ENCODE measurements around the gene MTA2.

Gene MTA2

DNA sequence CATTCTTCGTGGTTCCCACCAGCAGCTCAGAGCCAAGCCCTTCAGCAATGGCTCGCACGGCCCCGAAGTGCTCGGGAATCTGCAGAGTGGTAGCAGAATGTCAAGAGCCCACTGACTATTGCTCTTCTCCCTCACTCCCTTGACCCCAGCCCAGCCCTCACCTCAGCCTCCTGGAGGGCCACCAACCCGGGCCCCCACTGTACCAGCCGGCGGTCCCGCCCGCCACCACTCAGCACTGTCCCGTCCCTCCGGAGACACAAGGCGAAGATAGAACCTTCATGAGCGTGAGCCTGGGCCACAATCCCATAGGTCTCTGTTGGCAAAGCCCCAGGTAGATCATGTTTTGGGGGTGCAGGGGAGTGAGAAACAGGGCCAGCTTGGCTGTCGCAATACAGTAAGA is 4.2 kb upstream of the MTA2 start:
- no peak overlapping the region for H4K5ac ChIP-seq (ENCODE audit: low read length)
- H3K18ac ChIP-seq (ENCODE audit: low read length) = no peak overlapping the region
- no peak overlapping the region for H2BK15ac ChIP-seq (replicated peaks; ENCODE audit: low read depth)
- no peak overlapping the region for H3K9ac ChIP-seq (ENCODE audit: low read length)
- WGBS (ENCODE audit: extremely low coverage, insufficient coverage, low lambda C conversion rate) = no CpG with 5 or more reads among the region's 15 CpGs
- no peak overlapping the region for H3K4me2 ChIP-seq (ENCODE audit: low read length)
- H3K79me2 ChIP-seq (ENCODE audit: control insufficient read depth, insufficient read depth, low read length) = peaks cover 5% of the 10 kb centered on the region
- H2BK120ac ChIP-seq (ENCODE audit: low read depth, low read length) = no peak overlapping the region
- no peak overlapping the region for H3K4ac ChIP-seq (ENCODE audit: low read depth, low read length)
- H3K23ac ChIP-seq (ENCODE audit: low read length) = no peak overlapping the region
- H3K56ac ChIP-seq (ENCODE audit: low read length) = no peak overlapping the region
- no peak overlapping the region for H3K4me3 ChIP-seq (ENCODE audit: low read length)
- H4K8ac ChIP-seq (ENCODE audit: low read depth, low read length) = no peak overlapping the region
- no peak for DNase-seq
- no peak overlapping the region for H3K27ac ChIP-seq (ENCODE audit: low read depth, low read length)
- no peak overlapping the region for H2BK5ac ChIP-seq (ENCODE audit: low read length)
- peaks cover 2% of the 10 kb centered on the region for H3K4me1 ChIP-seq (ENCODE audit: control insufficient read depth, low read depth, low read length)
- H3K36me3 ChIP-seq (ENCODE audit: control insufficient read depth, insufficient read depth, low read length) = no peaks in the 10 kb centered on the region
- H2AK5ac ChIP-seq (ENCODE audit: low read length) = no peak overlapping the region
- H3K79me1 ChIP-seq (ENCODE audit: low read length) = no peaks in the 10 kb centered on the region
- no peaks in the 10 kb centered on the region for H3K27me3 ChIP-seq (ENCODE audit: insufficient read depth, low read length, poor library complexity)

DNA sequence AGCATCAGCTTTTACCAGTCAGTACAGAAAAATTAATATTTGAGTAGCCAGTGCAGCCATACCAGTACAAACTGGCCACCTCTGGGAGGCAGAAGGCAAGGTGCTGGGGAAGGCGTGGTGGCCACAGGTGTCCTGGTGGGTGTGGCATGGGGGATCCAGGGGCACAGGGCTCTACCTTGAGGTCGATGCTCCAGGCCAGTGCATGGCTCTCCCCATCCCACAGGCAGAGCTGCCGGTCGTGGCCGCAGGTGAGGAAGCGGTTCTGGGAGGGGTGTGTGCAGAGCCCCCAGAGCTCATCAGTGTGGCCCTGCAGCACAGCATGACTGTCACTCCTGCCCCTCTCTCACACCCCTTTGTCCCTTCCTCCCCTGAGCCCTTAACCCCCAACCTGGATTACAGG is 3.8 kb upstream of the MTA2 start:
- Histone ChIP-seq H3K27me3 (ENCODE audit: insufficient read depth, low read length, poor library complexity) (no peaks in the 10 kb centered on the region), H2BK120ac (ENCODE audit: low read depth, low read length) (no peak overlapping the region), H3K79me1 (ENCODE audit: low read length) (no peaks in the 10 kb centered on the region), H3K4me1 (ENCODE audit: control insufficient read depth, low read depth, low read length) (peaks cover 2% of the 10 kb centered on the region), H3K23ac (ENCODE audit: low read length) (no peak overlapping the region), H3K18ac (ENCODE audit: low read length) (no peak overlapping the region), H4K5ac (ENCODE audit: low read length) (no peak overlapping the region), H4K8ac (ENCODE audit: low read depth, low read length) (no peak overlapping the region), H3K36me3 (ENCODE audit: control insufficient read depth, insufficient read depth, low read length) (no peaks in the 10 kb centered on the region), H3K27ac (ENCODE audit: low read depth, low read length) (no peak overlapping the region), H3K79me2 (ENCODE audit: control insufficient read depth, insufficient read depth, low read length) (peaks cover 9% of the 10 kb centered on the region), H2BK15ac (replicated peaks; ENCODE audit: low read depth) (no peak overlapping the region), H3K9ac (ENCODE audit: low read length) (no peak overlapping the region), H3K4me2 (ENCODE audit: low read length) (no peak overlapping the region), H3K4me3 (ENCODE audit: low read length) (no peak overlapping the region), H3K56ac (ENCODE audit: low read length) (no peak overlapping the region), H3K4ac (ENCODE audit: low read depth, low read length) (no peak overlapping the region), H2BK5ac (ENCODE audit: low read length) (no peak overlapping the region), H2AK5ac (ENCODE audit: low read length) (no peak overlapping the region)
- WGBS (ENCODE audit: extremely low coverage, insufficient coverage, low lambda C conversion rate) = no CpG with 5 or more reads among the region's 6 CpGs
- DNase-seq = no peak

DNA sequence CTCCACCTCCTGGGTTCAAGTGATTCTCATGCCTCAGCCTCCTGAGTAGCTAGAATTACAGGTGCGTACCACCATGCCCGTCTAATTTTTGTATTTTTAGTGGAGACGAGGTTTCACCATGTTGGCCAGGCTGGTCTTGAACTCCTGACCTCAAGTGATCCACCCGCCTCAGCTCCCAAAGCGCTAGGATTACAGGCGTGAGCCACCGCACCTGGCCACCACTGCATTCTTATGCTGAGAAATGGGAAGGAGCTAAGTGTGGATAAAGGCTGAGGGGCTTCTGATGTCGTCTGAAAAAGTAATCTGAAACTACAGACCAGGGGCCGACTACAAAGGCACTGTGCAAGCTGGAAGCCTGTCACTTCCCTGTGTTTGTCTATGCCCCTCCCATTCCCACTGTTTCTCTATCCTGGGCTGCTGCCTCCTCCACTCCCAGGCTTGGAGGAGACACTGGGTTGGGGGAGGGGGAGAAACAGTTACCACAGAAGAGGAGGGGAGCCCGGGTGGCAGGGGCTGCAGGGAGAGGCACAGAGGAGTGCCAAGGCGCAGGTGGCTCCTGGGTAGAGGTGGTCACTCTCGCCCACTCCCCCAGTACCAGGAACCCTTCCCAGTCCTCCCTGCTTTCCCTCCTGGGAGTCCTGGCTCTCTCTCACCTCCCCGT is 2.9 kb upstream of the MTA2 start:
- Histone ChIP-seq H2BK15ac (replicated peaks; ENCODE audit: low read depth) (no peak overlapping the region), H3K9ac (ENCODE audit: low read length) (no peak overlapping the region), H3K56ac (ENCODE audit: low read length) (no peak overlapping the region), H3K79me1 (ENCODE audit: low read length) (peaks cover 3% of the 10 kb centered on the region), H3K4ac (ENCODE audit: low read depth, low read length) (no peak overlapping the region), H4K8ac (ENCODE audit: low read depth, low read length) (no peak overlapping the region), H2BK5ac (ENCODE audit: low read length) (no peak overlapping the region), H3K36me3 (ENCODE audit: control insufficient read depth, insufficient read depth, low read length) (no peaks in the 10 kb centered on the region), H3K27me3 (ENCODE audit: insufficient read depth, low read length, poor library complexity) (no peaks in the 10 kb centered on the region), H3K4me1 (ENCODE audit: control insufficient read depth, low read depth, low read length) (peaks cover 2% of the 10 kb centered on the region), H2BK120ac (ENCODE audit: low read depth, low read length) (no peak overlapping the region), H3K4me3 (ENCODE audit: low read length) (no peak overlapping the region), H2AK5ac (ENCODE audit: low read length) (no peak overlapping the region), H3K23ac (ENCODE audit: low read length) (peak overlapping the region; percentile 50), H3K79me2 (ENCODE audit: control insufficient read depth, insufficient read depth, low read length) (peaks cover 15% of the 10 kb centered on the region), H3K18ac (ENCODE audit: low read length) (no peak overlapping the region), H4K5ac (ENCODE audit: low read length) (no peak overlapping the region), H3K27ac (ENCODE audit: low read depth, low read length) (no peak overlapping the region), H3K4me2 (ENCODE audit: low read length) (no peak overlapping the region)
- peak; percentile 67 for DNase-seq
- no CpG with 5 or more reads among the region's 13 CpGs for WGBS (ENCODE audit: extremely low coverage, insufficient coverage, low lambda C conversion rate)

DNA sequence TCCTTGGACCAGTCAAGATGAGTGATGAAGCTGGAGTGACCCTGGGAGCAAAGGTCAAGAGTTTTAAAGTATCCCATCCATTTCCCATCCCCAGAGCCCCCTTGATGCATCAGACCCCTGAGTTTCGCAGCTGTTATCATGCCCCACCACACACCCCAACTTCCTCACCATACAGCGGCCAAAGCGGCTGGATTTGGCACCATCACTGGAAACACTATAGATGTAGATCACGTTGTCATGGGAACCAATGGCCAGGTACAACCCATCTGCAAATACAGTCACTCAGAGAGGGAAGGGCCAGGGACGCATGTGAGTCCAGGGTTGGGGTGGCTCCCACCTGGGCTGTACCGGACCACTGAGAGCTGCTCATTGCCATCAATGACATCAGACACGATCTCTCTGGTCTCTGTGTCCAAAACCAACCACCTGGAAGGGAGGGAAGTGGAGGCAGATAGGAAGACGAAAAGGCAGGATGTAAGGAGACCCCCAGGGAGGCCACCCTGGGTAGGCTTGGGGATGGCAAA is 2.2 kb upstream of the MTA2 start:
- Histone ChIP-seq H4K8ac (ENCODE audit: low read depth, low read length) (no peak overlapping the region), H3K4me1 (ENCODE audit: control insufficient read depth, low read depth, low read length) (peaks cover 2% of the 10 kb centered on the region), H2BK120ac (ENCODE audit: low read depth, low read length) (no peak overlapping the region), H3K27me3 (ENCODE audit: insufficient read depth, low read length, poor library complexity) (no peaks in the 10 kb centered on the region), H2BK15ac (replicated peaks; ENCODE audit: low read depth) (no peak overlapping the region), H3K4me3 (ENCODE audit: low read length) (no peak overlapping the region), H3K9ac (ENCODE audit: low read length) (no peak overlapping the region), H2BK5ac (ENCODE audit: low read length) (no peak overlapping the region), H2AK5ac (ENCODE audit: low read length) (no peak overlapping the region), H3K18ac (ENCODE audit: low read length) (no peak overlapping the region), H4K5ac (ENCODE audit: low read length) (no peak overlapping the region), H3K27ac (ENCODE audit: low read depth, low read length) (no peak overlapping the region), H3K4me2 (ENCODE audit: low read length) (no peak overlapping the region), H3K4ac (ENCODE audit: low read depth, low read length) (no peak overlapping the region), H3K56ac (ENCODE audit: low read length) (peak overlapping the region; percentile 17), H3K79me1 (ENCODE audit: low read length) (peaks cover 3% of the 10 kb centered on the region), H3K36me3 (ENCODE audit: control insufficient read depth, insufficient read depth, low read length) (no peaks in the 10 kb centered on the region), H3K23ac (ENCODE audit: low read length) (no peak overlapping the region), H3K79me2 (ENCODE audit: control insufficient read depth, insufficient read depth, low read length) (peaks cover 17% of the 10 kb centered on the region)
- no CpG with 5 or more reads among the region's 8 CpGs for WGBS (ENCODE audit: extremely low coverage, insufficient coverage, low lambda C conversion rate)
- DNase-seq = no peak

DNA sequence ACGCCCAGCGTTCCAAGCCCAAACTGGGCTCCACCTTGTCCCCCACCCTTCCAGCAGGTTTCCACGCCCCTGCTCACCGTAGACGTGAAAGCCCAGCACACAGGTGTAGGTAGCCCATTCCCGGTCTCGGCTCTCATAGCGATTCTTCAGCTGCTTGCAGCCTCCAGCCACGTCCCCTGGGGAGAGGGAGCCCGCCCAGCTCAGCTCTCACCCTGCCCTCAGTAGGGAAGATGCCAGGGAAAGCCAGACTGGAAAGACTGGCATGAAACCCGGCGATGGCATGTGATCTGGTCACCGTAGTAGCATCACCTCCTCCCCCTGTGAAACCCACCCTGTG is 1.4 kb upstream of the MTA2 start:
- Histone ChIP-seq H2BK120ac (ENCODE audit: low read depth, low read length) (no peak overlapping the region), H3K4me1 (ENCODE audit: control insufficient read depth, low read depth, low read length) (peaks cover 4% of the 10 kb centered on the region), H3K4me3 (ENCODE audit: low read length) (no peak overlapping the region), H3K27ac (ENCODE audit: low read depth, low read length) (no peak overlapping the region), H3K9ac (ENCODE audit: low read length) (peak overlapping the region; percentile 77), H2BK15ac (replicated peaks; ENCODE audit: low read depth) (no peak overlapping the region), H4K8ac (ENCODE audit: low read depth, low read length) (no peak overlapping the region), H2AK5ac (ENCODE audit: low read length) (no peak overlapping the region), H3K56ac (ENCODE audit: low read length) (peak overlapping the region; percentile 91), H3K27me3 (ENCODE audit: insufficient read depth, low read length, poor library complexity) (no peaks in the 10 kb centered on the region), H3K4ac (ENCODE audit: low read depth, low read length) (no peak overlapping the region), H3K79me1 (ENCODE audit: low read length) (peaks cover 11% of the 10 kb centered on the region), H3K79me2 (ENCODE audit: control insufficient read depth, insufficient read depth, low read length) (peaks cover 23% of the 10 kb centered on the region), H3K23ac (ENCODE audit: low read length) (no peak overlapping the region), H3K18ac (ENCODE audit: low read length) (no peak overlapping the region), H2BK5ac (ENCODE audit: low read length) (no peak overlapping the region), H4K5ac (ENCODE audit: low read length) (no peak overlapping the region), H3K4me2 (ENCODE audit: low read length) (peak overlapping the region; percentile 75), H3K36me3 (ENCODE audit: control insufficient read depth, insufficient read depth, low read length) (peaks cover 4% of the 10 kb centered on the region)
- DNase-seq = no peak
- no CpG with 5 or more reads among the region's 13 CpGs for WGBS (ENCODE audit: extremely low coverage, insufficient coverage, low lambda C conversion rate)
